Ovary (tissue), 3 donors: Measurements from ENCODE around the gene DUS3L.

Experiments
- EP300 ChIP-seq: sonication (generic); formaldehyde crosslinking; IDR thresholded peaks from one replicate; pipeline ENCODE4 v1.6.1; 2017; ENCODE audit warnings: antibody characterized with exemption
- POLR2A ChIP-seq: fragments of 450-650 bp; IDR thresholded peaks from one replicate; pipeline ENCODE4 v1.6.1; 2017; ENCODE audit warnings: antibody characterized with exemption, mild to moderate bottlenecking, moderate library complexity
- TF ChIP-seq, protein P1 (sequence below), 3 donors: fragments of 450-650 bp in 2 of 3; fragments of 200-600 bp in 1 of 3; IDR thresholded peaks; one replicate each; pipeline versions ENCODE4 v1.5.1 to v1.8.0; 2016 to 2022; ENCODE audit warnings: antibody characterized with exemption in 3 of 3, mild to moderate bottlenecking in 1 of 3
- donor health status: DM: no; HTN: no; CAD: no.

DNA sequence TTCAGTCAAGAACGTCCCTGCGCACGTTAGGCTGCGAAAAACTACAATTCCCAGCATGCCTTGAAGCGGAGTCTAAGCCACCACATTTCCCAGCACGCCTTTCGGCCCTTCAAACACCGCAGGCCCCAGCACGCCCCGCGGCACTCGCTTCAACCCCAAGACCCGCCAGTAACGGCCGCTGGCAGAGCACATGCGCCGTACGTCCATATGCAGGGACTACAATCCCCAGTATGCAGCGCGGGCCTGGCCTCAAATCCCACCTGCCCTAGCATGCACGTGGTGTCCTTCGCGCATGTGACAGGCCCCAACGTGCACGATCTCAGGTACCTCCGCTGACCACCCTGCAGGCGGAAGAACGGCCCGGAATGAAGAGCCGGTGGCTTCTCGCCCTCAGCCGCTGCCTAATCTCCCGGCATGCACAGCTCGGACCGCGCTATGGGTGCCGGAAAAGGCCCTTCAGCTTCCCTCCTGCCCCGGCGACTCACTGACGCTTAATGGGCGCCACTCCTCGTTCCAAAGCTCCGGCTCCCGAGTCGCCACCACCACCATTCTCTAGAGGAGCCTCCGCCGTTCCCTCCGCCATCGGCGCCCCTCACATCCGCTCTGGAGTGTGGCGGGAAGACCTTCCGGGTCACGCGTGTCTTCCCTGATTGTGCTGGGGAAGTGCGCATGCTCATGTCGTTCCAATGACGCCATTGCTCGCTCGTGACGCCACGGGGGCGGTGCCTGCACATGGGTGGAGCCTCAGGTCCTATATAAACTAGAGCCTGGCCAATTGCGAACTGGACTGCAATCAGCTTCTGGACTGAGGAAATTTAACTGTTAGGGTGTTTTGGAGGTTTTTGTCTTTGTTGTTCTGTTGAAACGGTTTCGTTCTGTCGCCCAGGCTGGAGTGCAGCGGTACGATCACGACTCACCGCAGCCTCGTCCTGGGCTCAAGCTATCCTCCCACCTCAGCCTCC is at the start of gene DUS3L:
- TF ChIP-seq POLR2A (peak; percentile 64), EP300 (peak; percentile 57)
- TF ChIP-seq, protein P1, sequence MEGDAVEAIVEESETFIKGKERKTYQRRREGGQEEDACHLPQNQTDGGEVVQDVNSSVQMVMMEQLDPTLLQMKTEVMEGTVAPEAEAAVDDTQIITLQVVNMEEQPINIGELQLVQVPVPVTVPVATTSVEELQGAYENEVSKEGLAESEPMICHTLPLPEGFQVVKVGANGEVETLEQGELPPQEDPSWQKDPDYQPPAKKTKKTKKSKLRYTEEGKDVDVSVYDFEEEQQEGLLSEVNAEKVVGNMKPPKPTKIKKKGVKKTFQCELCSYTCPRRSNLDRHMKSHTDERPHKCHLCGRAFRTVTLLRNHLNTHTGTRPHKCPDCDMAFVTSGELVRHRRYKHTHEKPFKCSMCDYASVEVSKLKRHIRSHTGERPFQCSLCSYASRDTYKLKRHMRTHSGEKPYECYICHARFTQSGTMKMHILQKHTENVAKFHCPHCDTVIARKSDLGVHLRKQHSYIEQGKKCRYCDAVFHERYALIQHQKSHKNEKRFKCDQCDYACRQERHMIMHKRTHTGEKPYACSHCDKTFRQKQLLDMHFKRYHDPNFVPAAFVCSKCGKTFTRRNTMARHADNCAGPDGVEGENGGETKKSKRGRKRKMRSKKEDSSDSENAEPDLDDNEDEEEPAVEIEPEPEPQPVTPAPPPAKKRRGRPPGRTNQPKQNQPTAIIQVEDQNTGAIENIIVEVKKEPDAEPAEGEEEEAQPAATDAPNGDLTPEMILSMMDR (IDR thresholded peaks at IDR 0.05), result no peak
